ENCODE results near the gene AMMECR1.

GRCh38 chrX:110156167-110156754, 161.6 kb downstream of the AMMECR1 start:
- TF ChIP-seq CTCF (conservative IDR thresholded peaks at IDR 0.05; ENCODE audit: low read depth in 2 of 2) = peak in 1 of 2 experiments; percentile 50; a peak in 3 of 4 replicates
- no peak for TF ChIP-seq EZH2phosphoT487 (IDR thresholded peaks at IDR 0.05; ENCODE audit: unreplicated experiment)
- TF ChIP-seq EZH2 (IDR thresholded peaks at IDR 0.05; ENCODE audit: low read depth, unreplicated experiment) = no peak

Data from GM23338 (cell line).